ENCODE data around the gene MRFAP1L1. TPM values are rescaled to one million over a fixed set of nuclear protein-coding genes. Genes with fewer than 3 reads are reported as not detected.
A peak's percentile ranks its signal among the peaks of the same experiment; 100 is the strongest.

The MRFAP1L1 gene
- total RNA-seq, 2 experiments from 2014 or later = 26.6 to 27.0 TPM

DNA sequence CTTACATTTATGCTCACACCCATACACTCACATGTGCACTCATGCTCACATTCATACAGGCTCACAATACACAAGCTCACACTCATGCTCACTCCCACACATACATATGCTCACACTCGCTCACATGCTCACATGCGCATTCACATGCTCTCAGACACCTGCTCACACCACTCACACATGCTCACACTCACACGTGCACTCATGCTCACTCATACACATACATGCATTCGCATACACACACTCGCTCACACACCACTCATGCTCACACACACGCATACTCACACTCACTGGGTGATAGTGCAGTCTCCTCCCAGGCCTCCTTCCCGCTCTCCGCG, 44.4 kb downstream of the MRFAP1L1 start:
- no peaks in the 10 kb centered on the region for H3K9me3 ChIP-seq (ENCODE audit: control insufficient read depth in 1 of 2, insufficient read depth in 1 of 2, low read length in 2 of 2)
- H3K36me3 Mint-ChIP-seq (ENCODE audit: low read depth) = no peaks in the 10 kb centered on the region
- H3K9me3 Mint-ChIP-seq = no peaks in the 10 kb centered on the region
- TF ChIP-seq, protein P1, sequence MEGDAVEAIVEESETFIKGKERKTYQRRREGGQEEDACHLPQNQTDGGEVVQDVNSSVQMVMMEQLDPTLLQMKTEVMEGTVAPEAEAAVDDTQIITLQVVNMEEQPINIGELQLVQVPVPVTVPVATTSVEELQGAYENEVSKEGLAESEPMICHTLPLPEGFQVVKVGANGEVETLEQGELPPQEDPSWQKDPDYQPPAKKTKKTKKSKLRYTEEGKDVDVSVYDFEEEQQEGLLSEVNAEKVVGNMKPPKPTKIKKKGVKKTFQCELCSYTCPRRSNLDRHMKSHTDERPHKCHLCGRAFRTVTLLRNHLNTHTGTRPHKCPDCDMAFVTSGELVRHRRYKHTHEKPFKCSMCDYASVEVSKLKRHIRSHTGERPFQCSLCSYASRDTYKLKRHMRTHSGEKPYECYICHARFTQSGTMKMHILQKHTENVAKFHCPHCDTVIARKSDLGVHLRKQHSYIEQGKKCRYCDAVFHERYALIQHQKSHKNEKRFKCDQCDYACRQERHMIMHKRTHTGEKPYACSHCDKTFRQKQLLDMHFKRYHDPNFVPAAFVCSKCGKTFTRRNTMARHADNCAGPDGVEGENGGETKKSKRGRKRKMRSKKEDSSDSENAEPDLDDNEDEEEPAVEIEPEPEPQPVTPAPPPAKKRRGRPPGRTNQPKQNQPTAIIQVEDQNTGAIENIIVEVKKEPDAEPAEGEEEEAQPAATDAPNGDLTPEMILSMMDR (IDR thresholded peaks at IDR 0.05) = no peak
- H3K27me3 ChIP-seq (ENCODE audit: control insufficient read depth in 1 of 2, insufficient read depth in 2 of 2, low read length in 2 of 2) = peaks cover 6 to 7% of the 10 kb centered on the region in 2 experiments
- no peak overlapping the region for H3K4me3 ChIP-seq (ENCODE audit: low read length)
- ATAC-seq (ENCODE audit: poor library complexity) (no peak), DNase-seq (no peak)
- H3K27ac ChIP-seq (ENCODE audit: low read depth in 1 of 2, low read length in 2 of 2) = no peak overlapping the region
- H3K27me3 Mint-ChIP-seq = peaks cover 24% of the 10 kb centered on the region
- ChIA-PET POLR2A (interaction anchor here (2.4 to 4.4 kb wide), 2 partner anchors 9 to 25 kb away, joined by 6 to 42 read pairs; a partner anchor contains a TSS), CTCF (interaction anchor here (1.4 kb wide), 1 partner anchor 25 kb away, joined by 10 read pairs; the partner anchor contains the start of gene MRFAP1)
- H3K4me1 ChIP-seq (ENCODE audit: insufficient read depth, low read length) = peaks cover 14% of the 10 kb centered on the region
- no peak overlapping the region for H3K4me3 Mint-ChIP-seq
- H3K36me3 ChIP-seq (ENCODE audit: insufficient read depth, low read length) = peaks cover 5% of the 10 kb centered on the region
- H3K4me1 Mint-ChIP-seq (ENCODE audit: low read depth) = no peaks in the 10 kb centered on the region
- intact Hi-C loops (cut with DNase I, micrococcal nuclease) = no loop called here
- H3K27ac Mint-ChIP-seq = no peak overlapping the region

DNA sequence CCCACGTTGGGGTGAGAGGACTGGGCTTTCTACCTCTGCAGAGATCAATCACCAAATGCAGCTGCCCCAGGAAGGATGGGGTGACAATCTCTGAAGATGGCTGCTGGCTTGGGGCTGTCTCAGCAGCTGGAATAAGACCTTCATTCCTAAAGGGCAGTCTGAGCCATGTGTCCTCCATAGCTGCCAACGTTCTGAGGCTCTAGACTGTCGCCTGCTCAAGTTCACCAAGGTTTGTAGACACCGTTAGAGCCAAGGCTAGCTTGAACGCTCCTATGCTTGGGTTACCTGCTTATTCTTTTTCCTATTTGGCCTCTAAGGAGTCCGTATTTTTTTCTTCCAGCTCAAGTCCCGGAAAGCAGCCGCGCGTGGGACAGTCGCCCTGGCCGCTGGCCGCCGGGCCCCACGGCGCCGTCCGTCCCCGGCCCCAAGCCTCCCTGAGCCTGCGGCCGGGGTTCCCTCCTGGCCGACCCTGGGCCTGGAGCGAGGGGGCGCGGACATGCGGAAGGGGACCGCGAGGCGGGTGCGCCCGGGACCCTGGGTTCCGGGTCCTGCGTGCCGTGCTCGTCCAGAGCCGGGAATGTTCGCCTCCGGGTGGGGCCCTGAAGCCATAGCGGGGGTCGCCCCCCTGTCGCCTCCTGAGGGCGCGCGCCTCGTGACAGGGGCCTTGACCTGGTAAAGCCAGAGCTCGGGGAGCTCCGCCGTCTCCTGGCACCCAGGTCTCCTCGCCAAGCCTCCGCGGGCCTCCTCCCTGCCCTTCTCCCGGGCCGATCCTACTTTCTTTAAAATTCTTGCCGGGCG, 45.9 kb downstream of the MRFAP1L1 start:
- no peak overlapping the region for H3K27ac Mint-ChIP-seq
- ATAC-seq (ENCODE audit: poor library complexity) = no peak
- H3K4me3 ChIP-seq (ENCODE audit: low read length) = peak overlapping the region; percentile 48

DNA sequence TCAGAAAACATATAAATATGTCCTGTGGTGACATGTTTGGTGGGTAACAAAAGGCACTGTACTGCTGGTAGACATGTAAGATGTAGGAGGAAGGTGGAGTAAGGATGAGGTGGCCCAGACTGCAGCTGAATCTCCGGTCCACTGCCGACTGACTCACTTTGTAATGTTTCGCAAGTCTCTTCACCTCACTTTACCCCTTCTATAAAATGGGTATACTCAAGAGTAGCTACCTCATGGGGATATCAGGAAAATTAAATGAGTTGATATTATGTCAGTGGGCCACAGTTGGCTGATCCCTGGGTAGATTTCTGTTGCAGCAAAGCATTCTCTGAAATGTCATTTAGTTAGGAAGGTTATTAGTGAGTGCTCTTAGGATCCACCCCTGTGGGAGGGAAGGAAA, 47.1 kb downstream of the MRFAP1L1 start:
- CTCF ChIA-PET = no interaction called here
- POLR2A ChIA-PET = interaction anchor here (1.7 to 4.4 kb wide), 2 partner anchors 12 to 18 kb away, joined by 5 to 42 read pairs; a partner anchor contains a TSS
- Mint-ChIP-seq H3K4me1 (ENCODE audit: low read depth) (no peaks in the 10 kb centered on the region), H3K36me3 (ENCODE audit: low read depth) (no peaks in the 10 kb centered on the region), H3K4me3 (peak overlapping the region; percentile 7), H3K9me3 (no peaks in the 10 kb centered on the region), H3K27ac (no peak overlapping the region), H3K27me3 (peaks cover 29% of the 10 kb centered on the region)
- DNase-seq (no peak), ATAC-seq (ENCODE audit: poor library complexity) (no peak)
- Histone ChIP-seq H3K27ac (ENCODE audit: low read depth in 1 of 2, low read length in 2 of 2) (no peak overlapping the region), H3K4me3 (ENCODE audit: low read length) (no peak overlapping the region), H3K36me3 (ENCODE audit: insufficient read depth, low read length) (no peaks in the 10 kb centered on the region), H3K4me1 (ENCODE audit: insufficient read depth, low read length) (peaks cover 32% of the 10 kb centered on the region), H3K9me3 (ENCODE audit: control insufficient read depth in 1 of 2, insufficient read depth in 1 of 2, low read length in 2 of 2) (peaks cover 0 to 1% of the 10 kb centered on the region in 2 experiments), H3K27me3 (ENCODE audit: control insufficient read depth in 1 of 2, insufficient read depth in 2 of 2, low read length in 2 of 2) (peaks cover 7 to 8% of the 10 kb centered on the region in 2 experiments)
- intact Hi-C loops (cut with DNase I, micrococcal nuclease) = no loop called here
- TF ChIP-seq, protein P1 (IDR thresholded peaks at IDR 0.05) = no peak

More for the DNA sequence above, 45.9 kb downstream of the MRFAP1L1 start:
- CTCF ChIA-PET = interaction anchor here (0.6 to 1.8 kb wide), 14 partner anchors 10 to 210 kb away, joined by 3 to 23 read pairs (median 3); partner anchors contain the start of genes MAN2B2 and MRFAP1
- POLR2A ChIA-PET = interaction anchor here (1.0 to 4.4 kb wide), 9 partner anchors 11 to 58 kb away, joined by 3 to 42 read pairs (median 5); partner anchors contain the start of genes MRFAP1 and MRFAP1L1
- H3K36me3 ChIP-seq (ENCODE audit: insufficient read depth, low read length) = peaks cover 3% of the 10 kb centered on the region
- no peak for DNase-seq
- intact Hi-C loops (cut with DNase I, micrococcal nuclease) = no loop called here
- TF ChIP-seq, protein P1 (IDR thresholded peaks at IDR 0.05) = no peak
- Mint-ChIP-seq H3K4me3 (peak overlapping the region; percentile 30), H3K9me3 (no peaks in the 10 kb centered on the region), H3K4me1 (ENCODE audit: low read depth) (no peaks in the 10 kb centered on the region), H3K36me3 (ENCODE audit: low read depth) (no peaks in the 10 kb centered on the region), H3K27me3 (peaks cover 29% of the 10 kb centered on the region)
- H3K27ac ChIP-seq (ENCODE audit: low read depth in 1 of 2, low read length in 2 of 2) = no peak overlapping the region
- H3K27me3 ChIP-seq (ENCODE audit: control insufficient read depth in 1 of 2, insufficient read depth in 2 of 2, low read length in 2 of 2) = peaks cover 6 to 7% of the 10 kb centered on the region in 2 experiments
- no peaks in the 10 kb centered on the region for H3K9me3 ChIP-seq (ENCODE audit: control insufficient read depth in 1 of 2, insufficient read depth in 1 of 2, low read length in 2 of 2)
- peaks cover 24% of the 10 kb centered on the region for H3K4me1 ChIP-seq (ENCODE audit: insufficient read depth, low read length)

Data from CD4-positive, alpha-beta T cell (primary cell).